ENCODE measurements around the gene SOAT1. TPM values are rescaled to one million over a fixed set of nuclear protein-coding genes. Genes with fewer than 3 reads are reported as not detected.
"Not testable (repeated sequence)": the region's sequence is repeated elsewhere in the genome, so short reads cannot be mapped to it uniquely, and the experiment has no call there.

The SOAT1 gene
- total RNA-seq, 1 experiment from 2014 or later: 18.9 TPM

DNA sequence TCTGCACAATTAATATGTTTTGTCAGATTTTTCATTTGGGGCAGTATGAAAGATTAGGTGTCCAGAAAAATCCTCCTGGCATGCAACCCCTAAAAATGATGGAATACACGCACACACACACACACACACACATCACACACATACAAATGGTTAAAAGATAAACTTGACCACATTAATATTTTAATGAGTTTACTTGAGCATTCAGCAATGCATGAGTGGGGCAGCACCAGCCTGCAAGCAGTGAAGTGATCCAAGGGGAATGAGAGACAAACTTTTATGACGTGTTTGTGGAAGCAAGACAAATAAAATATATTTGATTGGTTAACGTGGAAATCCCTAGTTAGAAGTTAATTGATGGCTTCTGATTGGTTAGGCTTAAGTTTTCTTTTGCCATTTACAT is 29.1 kb upstream of the SOAT1 start:
- no peaks in the 10 kb centered on the region for H4K20me1 ChIP-seq (ENCODE audit: insufficient read depth, low read depth, low read length)
- H3K9ac ChIP-seq (ENCODE audit: low read length): no peak overlapping the region
- H3K4me2 ChIP-seq (ENCODE audit: low read depth, low read length, poor library complexity, severe bottlenecking): no peak overlapping the region
- H3K4me1 ChIP-seq (ENCODE audit: low read length): peaks cover 7% of the 10 kb centered on the region
- H3K4me3 ChIP-seq (ENCODE audit: low read length): no peak overlapping the region
- no peaks in the 10 kb centered on the region for H3K9me3 ChIP-seq (ENCODE audit: low read length)
- H3K27ac ChIP-seq (ENCODE audit: low read length): no peak overlapping the region
- H3K79me2 ChIP-seq (ENCODE audit: low read length): no peaks in the 10 kb centered on the region
- no peaks in the 10 kb centered on the region for H3K36me3 ChIP-seq (ENCODE audit: insufficient read depth, low read length)
- no peaks in the 10 kb centered on the region for H3K27me3 ChIP-seq (ENCODE audit: low read length)
- H2AFZ ChIP-seq (ENCODE audit: low read length): no peak overlapping the region
- no peaks in the 10 kb centered on the region for H3K9me2 ChIP-seq (replicated peaks; ENCODE audit: insufficient read depth, low read length)
- DNase-seq: no peak

DNA sequence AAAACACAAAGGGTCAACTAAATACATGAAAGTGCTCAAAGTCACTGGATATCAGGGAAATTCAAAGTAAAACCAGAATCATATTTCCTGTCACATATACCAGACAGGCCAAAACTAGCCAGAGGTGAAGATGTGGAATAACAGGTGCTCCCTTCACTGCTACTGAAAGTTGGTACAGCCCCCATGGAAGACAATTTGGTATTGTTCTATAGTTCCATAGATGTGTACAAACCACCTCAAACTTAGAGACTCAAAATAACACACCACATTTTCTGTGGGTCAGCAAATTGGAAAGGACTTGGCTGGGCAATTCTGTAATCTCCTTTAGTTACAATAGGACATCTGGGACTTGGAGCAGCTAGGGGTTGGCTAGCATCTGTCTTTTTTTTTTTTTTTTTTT is 24.5 kb upstream of the SOAT1 start:
- no peak for DNase-seq
- no peaks in the 10 kb centered on the region for H3K9me3 ChIP-seq (ENCODE audit: low read length)
- no peak overlapping the region for H3K4me3 ChIP-seq (ENCODE audit: low read length)
- no peaks in the 10 kb centered on the region for H3K27me3 ChIP-seq (ENCODE audit: low read length)
- H3K4me1 ChIP-seq (ENCODE audit: low read length): no peaks in the 10 kb centered on the region
- H2AFZ ChIP-seq (ENCODE audit: low read length): no peak overlapping the region
- H3K4me2 ChIP-seq (ENCODE audit: low read depth, low read length, poor library complexity, severe bottlenecking): no peak overlapping the region
- H4K20me1 ChIP-seq (ENCODE audit: insufficient read depth, low read depth, low read length): no peaks in the 10 kb centered on the region
- no peaks in the 10 kb centered on the region for H3K36me3 ChIP-seq (ENCODE audit: insufficient read depth, low read length)
- H3K9me2 ChIP-seq (replicated peaks; ENCODE audit: insufficient read depth, low read length): no peaks in the 10 kb centered on the region
- no peak overlapping the region for H3K27ac ChIP-seq (ENCODE audit: low read length)
- H3K9ac ChIP-seq (ENCODE audit: low read length): no peak overlapping the region
- no peaks in the 10 kb centered on the region for H3K79me2 ChIP-seq (ENCODE audit: low read length)

DNA sequence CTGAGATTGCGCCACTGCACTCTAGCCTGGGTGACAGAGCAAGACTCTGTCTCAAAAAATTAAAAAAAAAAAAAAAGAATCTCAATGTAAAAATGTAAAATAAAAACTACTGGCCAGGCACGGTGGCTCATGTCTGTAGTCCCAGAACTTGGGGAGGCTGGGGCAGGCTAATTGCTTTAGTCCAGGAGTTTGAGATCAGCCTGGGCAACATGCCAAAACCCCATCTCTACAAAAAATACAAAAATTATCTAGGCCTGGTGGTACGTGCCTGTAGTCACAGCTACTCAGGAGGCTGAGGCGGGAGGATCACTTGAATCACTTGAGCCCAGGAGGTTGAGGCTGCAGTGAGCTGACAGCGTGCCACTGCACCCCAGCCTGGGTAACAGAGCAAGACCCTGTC is 19.2 kb upstream of the SOAT1 start:
- H3K27me3 ChIP-seq (ENCODE audit: low read length); H2AFZ ChIP-seq (ENCODE audit: low read length); H3K9me3 ChIP-seq (ENCODE audit: low read length); H3K4me2 ChIP-seq (ENCODE audit: low read depth, low read length, poor library complexity, severe bottlenecking); H3K9ac ChIP-seq (ENCODE audit: low read length); H4K20me1 ChIP-seq (ENCODE audit: insufficient read depth, low read depth, low read length); H3K9me2 ChIP-seq (replicated peaks; ENCODE audit: insufficient read depth, low read length); H3K4me1 ChIP-seq (ENCODE audit: low read length); H3K36me3 ChIP-seq (ENCODE audit: insufficient read depth, low read length); DNase-seq; H3K4me3 ChIP-seq (ENCODE audit: low read length); H3K79me2 ChIP-seq (ENCODE audit: low read length); H3K27ac ChIP-seq (ENCODE audit: low read length): not testable (repeated sequence)

DNA sequence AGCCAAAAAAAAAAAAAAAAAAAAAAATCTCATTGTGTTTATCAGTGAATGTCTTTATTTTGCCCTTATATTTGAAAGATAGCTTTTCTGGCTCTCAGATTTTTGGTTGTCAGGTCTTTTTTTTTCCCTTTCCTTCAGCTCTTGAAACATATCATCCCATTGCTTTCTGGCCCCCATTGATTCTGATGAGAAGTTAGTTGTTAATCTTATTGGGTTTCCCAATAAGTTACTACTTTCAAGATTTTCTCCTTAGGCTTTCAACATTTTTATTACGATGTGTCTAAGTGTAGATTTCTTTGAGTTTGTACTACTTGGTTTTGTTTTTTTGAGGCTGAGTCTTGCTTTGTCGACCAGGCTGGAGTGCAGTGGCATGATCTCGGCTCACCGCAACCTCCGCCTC is 14.7 kb upstream of the SOAT1 start:
- H3K4me1 ChIP-seq (ENCODE audit: low read length): no peaks in the 10 kb centered on the region
- H3K27me3 ChIP-seq (ENCODE audit: low read length): no peaks in the 10 kb centered on the region
- no peaks in the 10 kb centered on the region for H3K79me2 ChIP-seq (ENCODE audit: low read length)
- H3K36me3 ChIP-seq (ENCODE audit: insufficient read depth, low read length): no peaks in the 10 kb centered on the region
- H3K9ac ChIP-seq (ENCODE audit: low read length): no peak overlapping the region
- no peak for DNase-seq
- no peaks in the 10 kb centered on the region for H3K9me3 ChIP-seq (ENCODE audit: low read length)
- H3K9me2 ChIP-seq (replicated peaks; ENCODE audit: insufficient read depth, low read length): no peaks in the 10 kb centered on the region
- no peak overlapping the region for H3K4me3 ChIP-seq (ENCODE audit: low read length)
- H3K27ac ChIP-seq (ENCODE audit: low read length): no peak overlapping the region
- no peak overlapping the region for H2AFZ ChIP-seq (ENCODE audit: low read length)
- no peak overlapping the region for H3K4me2 ChIP-seq (ENCODE audit: low read depth, low read length, poor library complexity, severe bottlenecking)
- no peaks in the 10 kb centered on the region for H4K20me1 ChIP-seq (ENCODE audit: insufficient read depth, low read depth, low read length)

DNA sequence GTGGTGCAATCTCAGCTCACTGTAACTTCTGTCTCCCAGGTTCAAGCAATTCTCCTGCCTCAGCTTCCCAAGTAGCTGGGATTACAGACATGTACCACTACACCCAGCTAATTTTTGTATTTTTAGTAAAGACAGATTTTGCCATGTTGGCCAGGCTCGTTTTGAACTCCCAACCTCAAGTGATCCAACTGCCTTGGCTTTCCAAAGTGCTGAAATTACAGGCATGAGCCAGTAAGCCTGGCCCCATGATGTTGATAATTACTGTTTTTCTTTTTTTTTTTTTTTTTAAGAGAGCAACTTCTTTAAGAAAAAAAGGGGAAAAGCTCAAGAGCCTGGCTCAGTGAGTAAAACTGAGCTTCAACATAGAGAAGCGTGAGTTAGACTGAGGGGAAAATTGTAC is 9.6 kb upstream of the SOAT1 start:
- DNase-seq: no peak
- no peaks in the 10 kb centered on the region for H3K79me2 ChIP-seq (ENCODE audit: low read length)
- no peaks in the 10 kb centered on the region for H3K4me1 ChIP-seq (ENCODE audit: low read length)
- H3K9me2 ChIP-seq (replicated peaks; ENCODE audit: insufficient read depth, low read length): no peaks in the 10 kb centered on the region
- H3K27me3 ChIP-seq (ENCODE audit: low read length): no peaks in the 10 kb centered on the region
- no peak overlapping the region for H3K4me2 ChIP-seq (ENCODE audit: low read depth, low read length, poor library complexity, severe bottlenecking)
- H3K9ac ChIP-seq (ENCODE audit: low read length): no peak overlapping the region
- H4K20me1 ChIP-seq (ENCODE audit: insufficient read depth, low read depth, low read length): no peaks in the 10 kb centered on the region
- no peaks in the 10 kb centered on the region for H3K9me3 ChIP-seq (ENCODE audit: low read length)
- no peaks in the 10 kb centered on the region for H3K36me3 ChIP-seq (ENCODE audit: insufficient read depth, low read length)
- H2AFZ ChIP-seq (ENCODE audit: low read length): no peak overlapping the region
- no peak overlapping the region for H3K4me3 ChIP-seq (ENCODE audit: low read length)
- no peak overlapping the region for H3K27ac ChIP-seq (ENCODE audit: low read length)

DNA sequence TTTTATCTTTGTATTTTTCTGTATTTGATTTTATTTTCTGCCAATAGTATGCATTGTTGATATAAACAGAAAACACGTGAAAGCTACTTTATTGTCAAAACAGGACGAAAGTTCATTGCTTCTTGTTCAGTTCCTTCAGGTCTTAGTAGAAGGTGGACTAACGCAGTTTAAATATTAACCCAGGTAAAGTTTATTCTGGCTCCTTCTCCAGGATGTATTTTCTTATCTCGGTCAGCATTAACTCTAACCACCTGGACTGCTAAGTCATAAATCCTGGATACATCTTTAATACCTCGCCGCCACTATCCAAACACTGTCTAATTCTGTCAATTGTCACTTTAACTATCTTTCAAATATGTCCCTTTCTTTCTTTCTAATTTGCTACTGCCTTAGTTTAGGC is 5.7 kb upstream of the SOAT1 start:
- H3K4me1 ChIP-seq (ENCODE audit: low read length): peaks cover under 1% of the 10 kb centered on the region

DNA sequence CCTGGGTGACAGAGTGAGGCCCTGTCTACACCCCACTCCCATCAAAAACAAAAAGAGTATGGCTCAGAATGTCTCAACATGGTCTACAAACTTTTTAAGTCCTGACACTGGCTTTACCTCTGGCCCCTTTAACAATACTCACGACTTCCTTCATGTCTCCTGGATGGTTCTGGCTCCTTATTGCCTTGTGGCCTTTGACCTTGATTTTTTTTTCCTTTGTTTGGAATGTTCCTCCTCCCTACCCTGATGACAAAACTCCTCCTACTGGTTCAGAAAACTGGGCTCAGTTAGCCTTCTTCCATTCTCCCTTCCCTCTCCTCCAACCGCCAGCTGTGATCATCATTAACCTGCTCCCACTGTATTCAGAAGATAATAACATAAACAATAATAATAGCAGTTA is 4.6 kb upstream of the SOAT1 start:
- Histone ChIP-seq H3K36me3 (ENCODE audit: insufficient read depth, low read length) (no peaks in the 10 kb centered on the region), H3K27me3 (ENCODE audit: low read length) (no peaks in the 10 kb centered on the region), H3K9me3 (ENCODE audit: low read length) (no peaks in the 10 kb centered on the region), H3K9me2 (replicated peaks; ENCODE audit: insufficient read depth, low read length) (no peaks in the 10 kb centered on the region), H3K4me1 (ENCODE audit: low read length) (peaks cover 5% of the 10 kb centered on the region), H3K4me2 (ENCODE audit: low read depth, low read length, poor library complexity, severe bottlenecking) (no peak overlapping the region), H3K27ac (ENCODE audit: low read length) (no peak overlapping the region), H3K9ac (ENCODE audit: low read length) (no peak overlapping the region), H2AFZ (ENCODE audit: low read length) (no peak overlapping the region), H3K4me3 (ENCODE audit: low read length) (no peak overlapping the region), H3K79me2 (ENCODE audit: low read length) (no peaks in the 10 kb centered on the region), H4K20me1 (ENCODE audit: insufficient read depth, low read depth, low read length) (no peaks in the 10 kb centered on the region)
- DNase-seq: no peak

More for the DNA sequence above, 5.7 kb upstream of the SOAT1 start:
- H2AFZ ChIP-seq (ENCODE audit: low read length): no peak overlapping the region
- H4K20me1 ChIP-seq (ENCODE audit: insufficient read depth, low read depth, low read length): no peaks in the 10 kb centered on the region
- H3K9me2 ChIP-seq (replicated peaks; ENCODE audit: insufficient read depth, low read length): no peaks in the 10 kb centered on the region
- H3K36me3 ChIP-seq (ENCODE audit: insufficient read depth, low read length): no peaks in the 10 kb centered on the region
- no peaks in the 10 kb centered on the region for H3K27me3 ChIP-seq (ENCODE audit: low read length)
- no peak overlapping the region for H3K4me2 ChIP-seq (ENCODE audit: low read depth, low read length, poor library complexity, severe bottlenecking)
- no peak for DNase-seq
- H3K27ac ChIP-seq (ENCODE audit: low read length): no peak overlapping the region
- no peaks in the 10 kb centered on the region for H3K79me2 ChIP-seq (ENCODE audit: low read length)
- no peak overlapping the region for H3K9ac ChIP-seq (ENCODE audit: low read length)
- no peaks in the 10 kb centered on the region for H3K9me3 ChIP-seq (ENCODE audit: low read length)
- no peak overlapping the region for H3K4me3 ChIP-seq (ENCODE audit: low read length)

DNA sequence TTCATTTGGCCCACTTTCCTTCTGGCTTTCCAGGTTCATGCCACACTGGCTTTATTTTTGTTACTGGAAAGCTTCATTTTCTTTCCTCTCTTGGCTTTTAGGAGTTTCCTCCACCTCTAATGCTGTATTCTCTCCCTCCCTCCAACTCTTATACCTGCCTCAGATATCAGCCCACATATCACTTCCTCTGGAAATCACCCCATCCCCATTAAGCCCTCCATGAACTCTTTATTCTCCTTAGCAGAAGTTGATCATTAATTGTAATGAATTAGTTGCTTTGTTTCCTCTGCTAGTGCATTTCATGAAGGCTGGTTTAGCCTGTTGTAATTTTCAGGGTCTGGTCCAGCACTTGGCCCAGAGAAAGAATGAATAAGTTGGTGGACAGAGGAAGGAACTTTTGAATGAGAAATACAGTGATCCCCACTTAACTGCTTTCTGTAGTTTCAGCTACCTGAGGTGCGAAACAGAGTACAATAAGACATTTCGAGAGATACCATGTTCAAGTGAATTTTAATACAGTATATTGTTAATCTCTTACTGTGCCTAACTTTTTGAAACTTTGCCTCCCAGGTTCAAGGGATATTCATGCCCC is 1.7 kb downstream of the SOAT1 start:
- peak overlapping the region; percentile 85 for H3K4me3 ChIP-seq (ENCODE audit: low read length)
- H3K79me2 ChIP-seq (ENCODE audit: low read length): peaks cover 49% of the 10 kb centered on the region

More for the DNA sequence above, 1.7 kb downstream of the SOAT1 start:
- H3K4me1 ChIP-seq (ENCODE audit: low read length): peaks cover 30% of the 10 kb centered on the region
- H3K4me2 ChIP-seq (ENCODE audit: low read depth, low read length, poor library complexity, severe bottlenecking): peak overlapping the region; percentile 95
- H3K9ac ChIP-seq (ENCODE audit: low read length): peak overlapping the region; percentile 84
- H3K27me3 ChIP-seq (ENCODE audit: low read length): no peaks in the 10 kb centered on the region
- no peaks in the 10 kb centered on the region for H3K9me2 ChIP-seq (replicated peaks; ENCODE audit: insufficient read depth, low read length)
- no peaks in the 10 kb centered on the region for H4K20me1 ChIP-seq (ENCODE audit: insufficient read depth, low read depth, low read length)
- H3K9me3 ChIP-seq (ENCODE audit: low read length): no peaks in the 10 kb centered on the region
- peak; percentile 35 for DNase-seq
- H3K27ac ChIP-seq (ENCODE audit: low read length): no peak overlapping the region
- H2AFZ ChIP-seq (ENCODE audit: low read length): no peak overlapping the region
- H3K36me3 ChIP-seq (ENCODE audit: insufficient read depth, low read length): no peaks in the 10 kb centered on the region
